Measurements from ENCODE around the gene ARHGAP23. TPM values are rescaled to one million over a fixed set of nuclear protein-coding genes. Genes with fewer than 3 reads are reported as not detected.

ARHGAP23 gene
- total and polyA plus RNA-seq, 10 of the 15 experiments (the other 5 are each of a cell fraction or from before 2014, with no cell fraction given) = 0.23 to 5.8 (median 2.1) TPM

DNA sequence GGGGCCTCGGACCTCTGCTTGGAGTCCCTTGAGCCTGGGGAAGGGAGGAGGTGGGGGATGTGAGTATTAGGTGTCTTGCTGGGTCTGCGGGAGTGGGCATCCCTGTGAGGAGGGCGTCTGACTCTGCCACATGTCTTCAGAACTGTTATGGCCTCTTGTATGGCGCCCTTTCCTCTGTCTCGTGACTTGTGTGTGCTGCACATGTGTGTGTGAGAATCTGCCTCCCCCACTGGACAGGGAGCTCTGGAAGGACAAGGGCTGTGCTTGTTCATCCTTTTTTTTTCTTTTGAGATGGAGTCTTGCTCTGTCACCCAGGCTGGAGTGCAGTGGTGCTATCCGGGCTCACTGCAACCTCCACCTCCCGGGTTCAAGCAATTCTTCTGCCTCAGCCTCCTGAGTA is 33.4 kb downstream of the ARHGAP23 start:
- H4K20me1 ChIP-seq (ENCODE audit: control insufficient read depth, insufficient read depth) = no peaks in the 10 kb centered on the region
- POLR2A ChIA-PET = no interaction called here
- no peak overlapping the region for H2AFZ ChIP-seq (ENCODE audit: control insufficient read depth, low read depth, low read length)
- H3K27ac ChIP-seq (ENCODE audit: control insufficient read depth, insufficient read depth) = no peak overlapping the region
- DNase-seq (ENCODE audit: low read depth, low spot score) = no peak
- H3K4me3 ChIP-seq = no peak overlapping the region
- WGBS (ENCODE audit: insufficient coverage, insufficient replicate concordance, low lambda C conversion rate, missing lambda C conversion rate) = 44% methylated on average over 7 of the region's 7 CpGs
- SMC1A ChIA-PET (ENCODE audit: uncharacterized antibody, unreplicated experiment) = no interaction called here
- H3K27me3 ChIP-seq (replicated peaks in 1 of 2; ENCODE audit: control insufficient read depth in 2 of 2, insufficient read depth in 2 of 2, low read length in 1 of 2) = peaks cover 0 to 2% of the 10 kb centered on the region in 2 experiments; a peak in 2 of 4 replicates
- no TSS peak for BruUV-seq (replicated peaks)
- H3K4me2 ChIP-seq (ENCODE audit: control insufficient read depth, insufficient read depth) = no peak overlapping the region
- no peaks in the 10 kb centered on the region for H3K36me3 ChIP-seq (ENCODE audit: control insufficient read depth in 2 of 2, insufficient read depth in 2 of 2, low read length in 1 of 2)
- H3K9ac ChIP-seq (ENCODE audit: control insufficient read depth, insufficient read depth, low read length) = no peak overlapping the region
- intact Hi-C loops (cut with micrococcal nuclease; ENCODE audit: unreplicated experiment) (no loop called here), in situ Hi-C loops (cut with MboI) (no loop called here)
- no peaks in the 10 kb centered on the region for H3K9me3 ChIP-seq (replicated peaks; ENCODE audit: control insufficient read depth, insufficient read depth, low read length)
- no peaks in the 10 kb centered on the region for H3K4me1 ChIP-seq (ENCODE audit: control insufficient read depth, insufficient read depth, low read length)
- CTCF ChIA-PET = no interaction called here
- no peaks in the 10 kb centered on the region for H3K79me2 ChIP-seq (ENCODE audit: control insufficient read depth, insufficient read depth, low read length)
- RAD21 ChIA-PET (ENCODE audit: unreplicated experiment) = no interaction called here
- no peak for FAIRE-seq
- no peak for ATAC-seq
- TF ChIP-seq LARP7 (IDR thresholded peaks at IDR 0.05) (no peak), ESRRA (IDR thresholded peaks at IDR 0.05; ENCODE audit: low read length) (no peak), EED (IDR thresholded peaks at IDR 0.05; ENCODE audit: low read depth) (no peak), JUNB (IDR thresholded peaks at IDR 0.05) (no peak), IRF3 (IDR thresholded peaks at IDR 0.05) (no peak), TBL1XR1 (IDR thresholded peaks at IDR 0.05; ENCODE audit: low read depth, low read length) (no peak), FOXM1 (IDR thresholded peaks at IDR 0.05; ENCODE audit: low read depth, low read length) (no peak), NR2C1 (IDR thresholded peaks at IDR 0.05) (no peak), SMAD5 (IDR thresholded peaks at IDR 0.05; ENCODE audit: low read depth) (no peak), RFX5 (IDR thresholded peaks at IDR 0.05; ENCODE audit: low read depth, low read length) (no peak), MAX (IDR thresholded peaks at IDR 0.05; ENCODE audit: low read depth, low read length) (no peak), PAX8 (IDR thresholded peaks at IDR 0.05) (no peak), YY1 (IDR thresholded peaks at IDR 0.05; ENCODE audit: low read depth, low read length) (no peak), MYC (IDR thresholded peaks at IDR 0.05; ENCODE audit: insufficient read depth, insufficient read length, insufficient replicate concordance, low read length, severe bottlenecking) (no peak), SP1 (IDR thresholded peaks at IDR 0.05; ENCODE audit: low read depth, low read length) (no peak), HDGF (IDR thresholded peaks at IDR 0.05) (no peak), KDM1A (IDR thresholded peaks at IDR 0.05; ENCODE audit: borderline replicate concordance) (no peak), KAT2A (conservative IDR thresholded peaks at IDR 0.05; ENCODE audit: control insufficient read depth, low read depth, low read length) (no peak)
- TF ChIP-seq, protein P1, sequence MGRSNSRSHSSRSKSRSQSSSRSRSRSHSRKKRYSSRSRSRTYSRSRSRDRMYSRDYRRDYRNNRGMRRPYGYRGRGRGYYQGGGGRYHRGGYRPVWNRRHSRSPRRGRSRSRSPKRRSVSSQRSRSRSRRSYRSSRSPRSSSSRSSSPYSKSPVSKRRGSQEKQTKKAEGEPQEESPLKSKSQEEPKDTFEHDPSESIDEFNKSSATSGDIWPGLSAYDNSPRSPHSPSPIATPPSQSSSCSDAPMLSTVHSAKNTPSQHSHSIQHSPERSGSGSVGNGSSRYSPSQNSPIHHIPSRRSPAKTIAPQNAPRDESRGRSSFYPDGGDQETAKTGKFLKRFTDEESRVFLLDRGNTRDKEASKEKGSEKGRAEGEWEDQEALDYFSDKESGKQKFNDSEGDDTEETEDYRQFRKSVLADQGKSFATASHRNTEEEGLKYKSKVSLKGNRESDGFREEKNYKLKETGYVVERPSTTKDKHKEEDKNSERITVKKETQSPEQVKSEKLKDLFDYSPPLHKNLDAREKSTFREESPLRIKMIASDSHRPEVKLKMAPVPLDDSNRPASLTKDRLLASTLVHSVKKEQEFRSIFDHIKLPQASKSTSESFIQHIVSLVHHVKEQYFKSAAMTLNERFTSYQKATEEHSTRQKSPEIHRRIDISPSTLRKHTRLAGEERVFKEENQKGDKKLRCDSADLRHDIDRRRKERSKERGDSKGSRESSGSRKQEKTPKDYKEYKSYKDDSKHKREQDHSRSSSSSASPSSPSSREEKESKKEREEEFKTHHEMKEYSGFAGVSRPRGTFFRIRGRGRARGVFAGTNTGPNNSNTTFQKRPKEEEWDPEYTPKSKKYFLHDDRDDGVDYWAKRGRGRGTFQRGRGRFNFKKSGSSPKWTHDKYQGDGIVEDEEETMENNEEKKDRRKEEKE (IDR thresholded peaks at IDR 0.05) = no peak
- TF ChIP-seq, protein P2, sequence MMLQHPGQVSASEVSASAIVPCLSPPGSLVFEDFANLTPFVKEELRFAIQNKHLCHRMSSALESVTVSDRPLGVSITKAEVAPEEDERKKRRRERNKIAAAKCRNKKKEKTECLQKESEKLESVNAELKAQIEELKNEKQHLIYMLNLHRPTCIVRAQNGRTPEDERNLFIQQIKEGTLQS (IDR thresholded peaks at IDR 0.05; ENCODE audit: borderline replicate concordance, extremely low read depth, low read depth, low read length) = no peak
